SH-SY5Y (cell line): Measurements from ENCODE around the gene NUCB1.

Experiments
- GATA2 ChIP-seq: IDR thresholded peaks from 2 replicates; pipeline ENCODE4 v1.6.1; 2011; ENCODE audit warnings: mild to moderate bottlenecking, low read depth, low read length
- GATA3 ChIP-seq: IDR thresholded peaks from 2 replicates; pipeline ENCODE4 v1.6.1; 2011; ENCODE audit warnings: low read depth, mild to moderate bottlenecking, low read length, moderate library complexity

- TF ChIP-seq GATA2, result no peak
- no peak for TF ChIP-seq GATA3
These were observed 63.5 kb downstream of the NUCB1 start for GRCh38 chr19:48963371-48964204.
